ENCODE data around the gene MAD1L1. TPM values are rescaled to one million over a fixed set of nuclear protein-coding genes. Genes with fewer than 3 reads are reported as not detected.
"Not testable (repeated sequence)": the region's sequence is repeated elsewhere in the genome, so short reads cannot be mapped to it uniquely, and the experiment has no call there.

The MAD1L1 gene
- total RNA-seq, 2 experiments from 2014 or later = 58.3 to 65.3 TPM

DNA sequence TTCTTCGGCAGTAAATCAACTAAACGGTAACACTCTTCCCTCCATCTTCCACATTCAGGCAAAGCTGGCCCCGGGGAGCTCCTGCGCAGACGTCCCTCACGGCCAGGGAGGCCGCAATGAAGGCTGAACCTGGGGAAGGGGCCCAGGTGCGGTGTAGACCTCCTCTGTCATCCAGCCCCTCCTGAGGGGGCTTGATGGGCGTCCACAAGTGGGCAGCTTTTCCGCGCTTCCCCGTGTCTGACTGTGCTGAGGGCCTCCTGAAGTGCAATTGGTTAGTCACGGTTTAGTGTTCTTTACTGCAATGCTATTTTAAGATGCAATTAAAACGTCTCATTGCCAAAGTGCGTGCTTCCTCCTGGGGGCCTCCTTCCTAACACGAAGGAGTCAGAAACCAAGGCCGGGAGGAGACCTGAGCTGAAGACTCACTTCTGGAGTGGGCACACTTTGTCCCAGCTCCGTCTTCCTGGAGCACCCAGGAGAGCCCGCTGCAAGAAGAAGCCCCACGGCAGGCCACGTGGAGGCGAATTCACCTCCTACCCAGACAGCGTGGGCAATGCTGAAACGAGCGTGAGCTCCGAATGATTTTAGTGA lies 389.4 kb downstream of the MAD1L1 start:
- no peak overlapping the region for H3K27ac ChIP-seq (ENCODE audit: low read depth, low read length, poor library complexity, severe bottlenecking)
- CTCF ChIA-PET (ENCODE audit: unreplicated experiment) = interaction anchor here (0.6 kb wide), 1 partner anchor 261 kb away, joined by 4 read pairs; no protein-coding TSS in a partner anchor
- no TSS peak for BruUV-seq (replicated peaks)

DNA sequence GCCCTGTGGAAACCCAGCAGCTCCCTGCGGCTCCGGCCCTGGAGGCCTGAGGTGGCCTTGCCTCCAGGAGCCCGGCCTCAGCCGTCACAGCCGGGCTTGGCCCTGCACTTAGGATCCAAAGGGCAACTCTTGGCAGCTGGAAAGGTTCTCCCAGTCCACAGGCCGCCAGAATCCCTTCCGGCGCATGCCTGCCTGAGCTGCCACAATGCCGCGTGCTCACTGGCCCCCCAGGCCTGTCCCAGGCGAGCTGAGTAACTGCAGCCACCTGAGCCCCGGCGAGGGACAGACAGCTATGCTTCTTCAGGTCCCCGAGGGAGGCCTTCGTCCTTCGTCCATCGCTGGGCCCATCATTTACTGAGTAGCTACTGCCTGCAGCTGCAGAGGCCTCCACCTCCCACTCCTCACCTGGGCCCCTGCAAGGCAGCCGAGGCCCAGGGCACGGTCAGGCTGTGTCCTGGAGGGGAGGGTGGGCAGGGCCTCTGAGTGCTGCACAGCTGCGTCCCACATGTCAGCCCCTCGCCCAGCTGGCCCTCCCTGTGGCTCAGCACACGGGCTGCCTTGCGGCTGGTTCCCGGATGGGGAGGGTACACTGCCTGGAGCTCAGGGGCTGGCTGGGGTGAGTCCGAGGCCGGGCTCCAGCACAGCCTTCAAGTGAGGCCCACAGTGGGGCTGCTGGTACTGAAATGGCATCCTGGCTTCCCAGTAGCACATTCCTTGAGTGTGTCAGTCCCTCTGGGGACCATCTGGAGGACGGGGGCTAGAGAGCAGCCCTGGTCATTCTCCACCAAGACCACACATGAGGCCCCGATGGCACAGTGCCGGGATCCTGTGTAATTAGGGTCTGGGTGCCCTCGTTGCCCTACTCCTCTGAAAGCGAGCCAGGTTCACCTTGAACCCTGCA lies 390.2 kb downstream of the MAD1L1 start:
- no peak for TF ChIP-seq CTCF (conservative IDR thresholded peaks at IDR 0.05; ENCODE audit: low read length)
- TF ChIP-seq EZH2phosphoT487 (IDR thresholded peaks at IDR 0.05; ENCODE audit: borderline replicate concordance, low read depth, low read length) = no peak
- ChIA-PET CTCF (ENCODE audit: unreplicated experiment) (no interaction called here), POLR2A (no interaction called here)
- no peak overlapping the region for H3K4me2 ChIP-seq (ENCODE audit: low read length)
- no peaks in the 10 kb centered on the region for H3K36me3 ChIP-seq (ENCODE audit: insufficient read depth, low read length)
- no peaks in the 10 kb centered on the region for H3K9me3 ChIP-seq (ENCODE audit: low read length)
- H3K27ac ChIP-seq (ENCODE audit: low read depth, low read length, poor library complexity, severe bottlenecking) = no peak overlapping the region
- intact Hi-C loops (cut with micrococcal nuclease; ENCODE audit: unreplicated experiment) = no loop called here
- H3K4me1 ChIP-seq (ENCODE audit: insufficient read depth, low read length, poor library complexity, severe bottlenecking) = peaks cover 7% of the 10 kb centered on the region
- no peak for DNase-seq (ENCODE audit: low spot score)
- BruUV-seq (replicated peaks) = no TSS peak
- H3K4me3 ChIP-seq (ENCODE audit: low read depth, low read length, poor library complexity, severe bottlenecking) = no peak overlapping the region
- no peaks in the 10 kb centered on the region for H3K79me2 ChIP-seq (ENCODE audit: insufficient read depth, low read depth, low read length)
- no peaks in the 10 kb centered on the region for H3K9me2 ChIP-seq (ENCODE audit: insufficient read depth, low read length)
- no peak overlapping the region for H2AFZ ChIP-seq (ENCODE audit: low read length)
- H4K20me1 ChIP-seq (ENCODE audit: insufficient read depth, low read length) = no peaks in the 10 kb centered on the region

More for the DNA sequence above, 389.4 kb downstream of the MAD1L1 start:
- Histone ChIP-seq H3K9me2 (ENCODE audit: insufficient read depth, low read length) (no peaks in the 10 kb centered on the region), H3K4me1 (ENCODE audit: insufficient read depth, low read length, poor library complexity, severe bottlenecking) (peaks cover 7% of the 10 kb centered on the region), H3K36me3 (ENCODE audit: insufficient read depth, low read length) (no peaks in the 10 kb centered on the region), H3K79me2 (ENCODE audit: insufficient read depth, low read depth, low read length) (no peaks in the 10 kb centered on the region), H3K4me3 (ENCODE audit: low read depth, low read length, poor library complexity, severe bottlenecking) (no peak overlapping the region), H3K4me2 (ENCODE audit: low read length) (no peak overlapping the region), H4K20me1 (ENCODE audit: insufficient read depth, low read length) (no peaks in the 10 kb centered on the region), H2AFZ (ENCODE audit: low read length) (no peak overlapping the region), H3K9me3 (ENCODE audit: low read length) (no peaks in the 10 kb centered on the region)
- intact Hi-C loops (cut with micrococcal nuclease; ENCODE audit: unreplicated experiment) = no loop called here
- POLR2A ChIA-PET = interaction anchor here (0.6 kb wide), 1 partner anchor 304 kb away, joined by 3 read pairs; no protein-coding TSS in a partner anchor
- no peak for DNase-seq (ENCODE audit: low spot score)
- no peak for TF ChIP-seq EZH2phosphoT487 (IDR thresholded peaks at IDR 0.05; ENCODE audit: borderline replicate concordance, low read depth, low read length)
- no peak for TF ChIP-seq CTCF (conservative IDR thresholded peaks at IDR 0.05; ENCODE audit: low read length)

GRCh38 chr7:1841286-1842021 lies 391.3 kb downstream of the MAD1L1 start:
- CTCF ChIA-PET (ENCODE audit: unreplicated experiment); intact Hi-C loops (cut with micrococcal nuclease; ENCODE audit: unreplicated experiment); H3K4me2 ChIP-seq (ENCODE audit: low read length); H3K27ac ChIP-seq (ENCODE audit: low read depth, low read length, poor library complexity, severe bottlenecking); H3K4me3 ChIP-seq (ENCODE audit: low read depth, low read length, poor library complexity, severe bottlenecking); POLR2A ChIA-PET; H2AFZ ChIP-seq (ENCODE audit: low read length); H3K79me2 ChIP-seq (ENCODE audit: insufficient read depth, low read depth, low read length); H4K20me1 ChIP-seq (ENCODE audit: insufficient read depth, low read length); H3K9me2 ChIP-seq (ENCODE audit: insufficient read depth, low read length); H3K36me3 ChIP-seq (ENCODE audit: insufficient read depth, low read length); H3K4me1 ChIP-seq (ENCODE audit: insufficient read depth, low read length, poor library complexity, severe bottlenecking); DNase-seq (ENCODE audit: low spot score); H3K9me3 ChIP-seq (ENCODE audit: low read length); BruUV-seq (replicated peaks): not testable (repeated sequence)

DNA sequence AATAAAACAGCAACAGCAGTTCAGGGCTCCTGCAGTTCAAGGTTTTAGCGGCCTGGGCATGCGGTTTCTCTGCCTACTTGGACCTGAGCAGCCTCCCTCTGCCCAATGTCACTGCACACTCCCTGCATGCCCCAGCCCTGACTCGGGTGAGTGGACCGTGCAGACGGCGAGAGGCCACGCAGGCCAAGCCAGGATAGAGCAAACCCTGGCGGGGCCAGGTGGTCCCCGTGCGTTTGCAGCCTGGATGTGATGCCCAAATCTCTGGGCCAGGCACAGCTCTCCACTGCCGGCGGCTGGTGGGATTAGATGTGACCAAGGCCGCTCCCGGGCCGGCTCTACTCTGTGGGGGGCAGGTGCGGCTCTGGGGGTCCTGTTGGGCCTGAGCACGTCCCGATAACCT lies 392.0 kb downstream of the MAD1L1 start:
- H3K36me3 ChIP-seq (ENCODE audit: insufficient read depth, low read length); H3K9me2 ChIP-seq (ENCODE audit: insufficient read depth, low read length); POLR2A ChIA-PET; CTCF ChIA-PET (ENCODE audit: unreplicated experiment); H3K79me2 ChIP-seq (ENCODE audit: insufficient read depth, low read depth, low read length); DNase-seq (ENCODE audit: low spot score); H3K27ac ChIP-seq (ENCODE audit: low read depth, low read length, poor library complexity, severe bottlenecking); H3K9me3 ChIP-seq (ENCODE audit: low read length); H3K4me3 ChIP-seq (ENCODE audit: low read depth, low read length, poor library complexity, severe bottlenecking); BruUV-seq (replicated peaks); H3K4me2 ChIP-seq (ENCODE audit: low read length); H4K20me1 ChIP-seq (ENCODE audit: insufficient read depth, low read length); H2AFZ ChIP-seq (ENCODE audit: low read length); intact Hi-C loops (cut with micrococcal nuclease; ENCODE audit: unreplicated experiment); H3K4me1 ChIP-seq (ENCODE audit: insufficient read depth, low read length, poor library complexity, severe bottlenecking): not testable (repeated sequence)

All from OCI-LY7 (cell line).